ENCODE data around the gene ROR2. TPM values are rescaled to one million over a fixed set of nuclear protein-coding genes. Genes with fewer than 3 reads are reported as not detected.

Gene ROR2
- total RNA-seq, 6 experiments from 2014 or later: 0.09 TPM; not detected in 5

DNA sequence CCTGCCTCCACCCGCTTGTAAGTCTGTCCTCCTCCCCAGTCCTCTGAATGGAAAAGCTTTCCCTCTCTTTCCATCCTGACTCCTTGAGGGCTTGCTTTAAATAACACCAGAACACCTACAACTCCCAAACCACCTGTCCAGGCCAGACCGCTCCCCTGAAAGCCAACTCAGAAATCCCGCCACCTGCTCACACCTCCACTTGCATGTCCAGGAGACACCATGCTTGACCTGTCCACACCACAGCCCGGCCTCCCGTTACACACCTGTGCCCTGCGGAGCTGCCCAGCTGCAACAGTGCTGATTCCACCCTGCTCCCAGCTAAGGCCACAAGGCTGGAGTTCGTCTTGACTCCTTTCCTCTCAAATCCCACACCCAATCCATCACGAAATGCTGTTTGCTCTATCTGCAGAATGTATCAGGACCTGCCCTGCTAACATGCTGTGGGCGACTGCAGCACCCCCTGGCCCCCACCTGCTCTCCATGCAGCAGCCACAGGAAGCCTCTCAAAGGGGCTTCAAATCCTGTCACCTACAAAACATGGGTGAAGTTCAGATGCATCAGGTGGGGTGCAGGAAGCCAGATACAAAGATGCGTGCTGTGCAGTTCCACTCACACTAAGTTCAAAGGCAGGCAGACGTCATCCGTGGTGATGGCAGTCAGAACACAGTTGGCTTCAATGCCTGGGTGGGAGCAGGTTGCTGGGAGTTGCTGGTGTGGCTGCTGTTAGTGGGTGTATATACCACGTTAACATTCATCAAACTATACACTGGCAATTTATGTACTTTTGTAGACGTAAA is 166.0 kb downstream of the ROR2 start:
- Mint-ChIP-seq H3K4me3 (no peak overlapping the region; the same call in 1 of the 2 replicates), H3K4me1 (ENCODE audit: low read depth) (no peaks in the 10 kb centered on the region), H3K36me3 (ENCODE audit: low read depth) (no peaks in the 10 kb centered on the region), H3K9me3 (no peaks in the 10 kb centered on the region; the same call in 1 of the 2 replicates), H3K27me3 (ENCODE audit: insufficient read depth) (peaks cover 23% of the 10 kb centered on the region), H3K27ac (no peak overlapping the region)
- DNase-seq: no peak
- no peak for TF ChIP-seq CTCF (IDR thresholded peaks at IDR 0.05)

- H3K9me3 Mint-ChIP-seq: no peaks in the 10 kb centered on the region; the same call in 1 of the 2 replicates
- no peaks in the 10 kb centered on the region for H3K4me1 Mint-ChIP-seq (ENCODE audit: low read depth)
- H3K36me3 Mint-ChIP-seq (ENCODE audit: low read depth): no peaks in the 10 kb centered on the region
- no peak for DNase-seq
- no peak for TF ChIP-seq CTCF (IDR thresholded peaks at IDR 0.05)
- H3K27ac Mint-ChIP-seq: no peak overlapping the region
- H3K4me3 Mint-ChIP-seq: no peak overlapping the region
- peaks cover 28% of the 10 kb centered on the region for H3K27me3 Mint-ChIP-seq (ENCODE audit: insufficient read depth)
Observed at GRCh38 chr9:91783411-91783810, 166.6 kb downstream of the ROR2 start.

- Mint-ChIP-seq H3K4me3 (no peak overlapping the region), H3K9me3 (no peaks in the 10 kb centered on the region; the same call in 1 of the 2 replicates), H3K27ac (no peak overlapping the region), H3K36me3 (ENCODE audit: low read depth) (no peaks in the 10 kb centered on the region), H3K4me1 (ENCODE audit: low read depth) (peaks cover 1% of the 10 kb centered on the region), H3K27me3 (ENCODE audit: insufficient read depth) (peaks cover 28% of the 10 kb centered on the region)
- TF ChIP-seq CTCF (IDR thresholded peaks at IDR 0.05): no peak
- no peak for DNase-seq
Observed at GRCh38 chr9:91782708-91783214, 167.3 kb downstream of the ROR2 start.

DNA sequence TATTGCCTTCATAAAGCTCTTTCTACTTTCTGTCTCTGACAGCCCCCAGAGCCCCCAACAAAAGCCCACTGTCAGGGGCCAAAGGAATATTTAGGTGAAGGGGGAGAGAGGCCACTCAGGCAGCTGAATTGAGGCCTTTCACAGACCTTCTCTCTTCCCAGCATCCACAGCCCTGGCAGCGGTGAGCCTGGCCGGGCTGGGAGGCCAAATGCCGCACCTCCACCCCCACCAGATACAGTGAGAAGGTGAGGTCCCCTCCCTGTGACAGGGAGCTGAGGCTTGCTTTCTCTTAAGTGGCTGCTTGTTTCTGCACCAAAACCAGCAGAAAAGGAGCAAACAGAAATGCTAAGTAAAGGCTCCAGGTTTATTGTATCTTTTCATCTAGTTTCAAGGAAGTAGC is 168.1 kb downstream of the ROR2 start:
- Mint-ChIP-seq H3K9me3 (no peaks in the 10 kb centered on the region; the same call in 1 of the 2 replicates), H3K27me3 (ENCODE audit: insufficient read depth) (peaks cover 28% of the 10 kb centered on the region), H3K4me3 (no peak overlapping the region), H3K36me3 (ENCODE audit: low read depth) (no peaks in the 10 kb centered on the region), H3K27ac (no peak overlapping the region), H3K4me1 (ENCODE audit: low read depth) (peaks cover 10% of the 10 kb centered on the region)
- no peak for TF ChIP-seq CTCF (IDR thresholded peaks at IDR 0.05)
- no peak for DNase-seq

- peaks cover 32% of the 10 kb centered on the region for H3K27me3 Mint-ChIP-seq (ENCODE audit: insufficient read depth)
- no peak for TF ChIP-seq CTCF (IDR thresholded peaks at IDR 0.05)
- H3K27ac Mint-ChIP-seq: no peak overlapping the region
- H3K9me3 Mint-ChIP-seq: no peaks in the 10 kb centered on the region; the same call in 1 of the 2 replicates
- H3K36me3 Mint-ChIP-seq (ENCODE audit: low read depth): no peaks in the 10 kb centered on the region
- DNase-seq: no peak
- H3K4me3 Mint-ChIP-seq: no peak overlapping the region
- peaks cover 15% of the 10 kb centered on the region for H3K4me1 Mint-ChIP-seq (ENCODE audit: low read depth)
Observed at GRCh38 chr9:91781116-91781515, 168.9 kb downstream of the ROR2 start.

Data from HFFc6 (cell line).